RWPE1 (cell line): ENCODE results near the gene CHRM3.

ENCODE experiments used
- CTCF ChIA-PET: fragments of 350-600 bp; sonication (Branson Sonifier 250); formaldehyde crosslinking; extraction: SDS; loops from one replicate; lab custom pipeline; 2021; lab: Yijun Ruan, JAX
- POLR2A ChIA-PET: fragments of 400-600 bp; formaldehyde crosslinking; extraction: SDS; loops from one replicate; lab custom pipeline; 2020; ENCODE audit warnings: antibody characterized with exemption; ENCODE audit not compliant: low non-redundant PET; lab: Yijun Ruan, JAX
- DNase-seq: peaks from one replicate; pipeline ENCODE4 v3.0.0; 2012; ENCODE audit warnings: low spot score
- H3K27ac ChIP-seq: fragments of 450-650 bp; 2 replicates; pipeline ENCODE4 v1.5.1; 2017
- TF ChIP-seq, protein P1 (sequence below): fragments of 450-650 bp; conservative IDR thresholded peaks from 2 replicates; pipeline ENCODE4 v1.5.1; 2017; ENCODE audit warnings: low read depth, mild to moderate bottlenecking

The CHRM3 gene

GRCh38 chr1:239421811-239422210 lies 35.4 kb downstream of the CHRM3 start:
- no peak for DNase-seq
- CTCF ChIA-PET = interaction anchor here (0.6 to 0.7 kb wide), 2 partner anchors 17 to 59 kb away, joined by 3 to 8 read pairs; no protein-coding TSS in a partner anchor
- no peak overlapping the region for H3K27ac ChIP-seq

DNA sequence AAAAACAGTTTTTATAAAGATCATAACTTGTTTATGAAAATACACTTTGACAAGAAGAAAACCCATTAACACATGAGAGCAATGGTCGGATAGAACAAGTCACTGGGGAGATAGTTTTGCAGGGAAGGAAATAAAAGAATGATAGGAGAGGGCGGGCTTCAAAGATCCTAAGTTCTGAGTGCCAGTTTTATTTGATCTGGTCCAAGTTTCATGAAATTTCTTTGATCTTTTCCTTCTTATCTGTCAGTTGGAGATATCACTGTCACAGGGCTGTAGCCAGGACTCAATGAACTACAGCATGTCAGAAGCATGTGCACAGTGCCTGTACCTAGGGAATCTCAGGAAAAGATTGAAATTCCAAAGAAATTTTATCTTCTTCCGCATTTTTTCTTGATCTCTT lies 36.5 kb downstream of the CHRM3 start:
- CTCF ChIA-PET = no interaction called here
- POLR2A ChIA-PET = no interaction called here
- no peak for DNase-seq
- H3K27ac ChIP-seq = no peak overlapping the region
- TF ChIP-seq, protein P1, sequence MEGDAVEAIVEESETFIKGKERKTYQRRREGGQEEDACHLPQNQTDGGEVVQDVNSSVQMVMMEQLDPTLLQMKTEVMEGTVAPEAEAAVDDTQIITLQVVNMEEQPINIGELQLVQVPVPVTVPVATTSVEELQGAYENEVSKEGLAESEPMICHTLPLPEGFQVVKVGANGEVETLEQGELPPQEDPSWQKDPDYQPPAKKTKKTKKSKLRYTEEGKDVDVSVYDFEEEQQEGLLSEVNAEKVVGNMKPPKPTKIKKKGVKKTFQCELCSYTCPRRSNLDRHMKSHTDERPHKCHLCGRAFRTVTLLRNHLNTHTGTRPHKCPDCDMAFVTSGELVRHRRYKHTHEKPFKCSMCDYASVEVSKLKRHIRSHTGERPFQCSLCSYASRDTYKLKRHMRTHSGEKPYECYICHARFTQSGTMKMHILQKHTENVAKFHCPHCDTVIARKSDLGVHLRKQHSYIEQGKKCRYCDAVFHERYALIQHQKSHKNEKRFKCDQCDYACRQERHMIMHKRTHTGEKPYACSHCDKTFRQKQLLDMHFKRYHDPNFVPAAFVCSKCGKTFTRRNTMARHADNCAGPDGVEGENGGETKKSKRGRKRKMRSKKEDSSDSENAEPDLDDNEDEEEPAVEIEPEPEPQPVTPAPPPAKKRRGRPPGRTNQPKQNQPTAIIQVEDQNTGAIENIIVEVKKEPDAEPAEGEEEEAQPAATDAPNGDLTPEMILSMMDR = no peak

More at GRCh38 chr1:239421811-239422210, 35.4 kb downstream of the CHRM3 start:
- POLR2A ChIA-PET = no interaction called here
- TF ChIP-seq, protein P1 = no peak

- POLR2A ChIA-PET = no interaction called here
- TF ChIP-seq, protein P1 = no peak
- no peak overlapping the region for H3K27ac ChIP-seq
- CTCF ChIA-PET = no interaction called here
- no peak for DNase-seq
These were observed 40.6 kb downstream of the CHRM3 start for GRCh38 chr1:239426821-239427475.

GRCh38 chr1:239427712-239428111 lies 41.3 kb downstream of the CHRM3 start:
- POLR2A ChIA-PET = no interaction called here
- H3K27ac ChIP-seq = no peak overlapping the region
- TF ChIP-seq, protein P1 = no peak
- DNase-seq = no peak
- CTCF ChIA-PET = no interaction called here

DNA sequence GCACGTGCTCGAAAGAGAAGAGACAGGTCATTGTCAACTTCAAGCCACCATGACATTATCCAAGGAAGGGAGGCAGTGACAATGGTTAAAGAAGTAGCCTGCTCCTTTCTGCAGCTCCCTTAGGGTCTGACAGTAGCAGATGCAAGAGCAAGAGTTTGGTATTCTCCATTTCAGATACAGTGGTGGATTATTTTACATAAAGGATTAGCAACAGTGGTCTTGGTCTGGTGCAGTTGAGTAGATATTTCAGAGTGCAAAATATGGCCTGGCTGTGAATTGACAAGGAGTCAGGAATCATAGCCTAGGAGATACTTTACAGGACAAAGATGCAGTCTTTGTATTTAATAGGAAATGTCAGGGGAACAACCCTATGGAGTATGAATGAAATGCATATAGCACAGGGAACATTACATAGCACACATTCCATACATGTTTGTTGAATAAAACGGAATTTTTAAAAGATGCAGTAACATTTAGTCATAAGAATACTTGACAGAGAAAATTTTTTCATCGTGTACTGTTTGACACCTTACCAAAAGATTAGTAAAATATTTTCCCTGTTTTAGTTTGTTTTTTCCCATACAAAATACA lies 41.8 kb downstream of the CHRM3 start:
- TF ChIP-seq, protein P1 = no peak
- peak; percentile 11 for DNase-seq
- ChIA-PET CTCF (interaction anchor here (0.7 kb wide), 1 partner anchor 197 kb away, joined by 4 read pairs; no protein-coding TSS in a partner anchor), POLR2A (no interaction called here)
- H3K27ac ChIP-seq = no peak overlapping the region

- no peak for DNase-seq
- H3K27ac ChIP-seq = no peak overlapping the region
- POLR2A ChIA-PET = no interaction called here
- CTCF ChIA-PET = interaction anchor here (0.7 kb wide), 1 partner anchor 198 kb away, joined by 4 read pairs; no protein-coding TSS in a partner anchor
- TF ChIP-seq, protein P1 = no peak
These were observed 42.8 kb downstream of the CHRM3 start for GRCh38 chr1:239429163-239429562.
